ENCODE measurements around the gene TANGO6.
"Not testable (repeated sequence)": the region's sequence is repeated elsewhere in the genome, so short reads cannot be mapped to it uniquely, and the experiment has no call there.

The TANGO6 gene

GRCh38 chr16:69049603-69050375 lies 206.5 kb downstream of the TANGO6 start:
- DNase-seq (ENCODE audit: low read depth in 1 of 2, low spot score in 1 of 2): no peak

- not testable (repeated sequence) for DNase-seq (ENCODE audit: low read depth in 1 of 2, low spot score in 1 of 2)
These were observed 208.1 kb downstream of the TANGO6 start for GRCh38 chr16:69051517-69051830.

GRCh38 chr16:69055008-69055407 lies 211.7 kb downstream of the TANGO6 start:
- DNase-seq (ENCODE audit: low read depth in 1 of 2, low spot score in 1 of 2): no peak

- no peak for DNase-seq (ENCODE audit: low read depth in 1 of 2, low spot score in 1 of 2)
These were observed 212.6 kb downstream of the TANGO6 start for GRCh38 chr16:69055980-69056379.

GRCh38 chr16:69056421-69056820 lies 213.1 kb downstream of the TANGO6 start:
- no peak for DNase-seq (ENCODE audit: low read depth in 1 of 2, low spot score in 1 of 2)

- no peak for DNase-seq (ENCODE audit: low read depth in 1 of 2, low spot score in 1 of 2)
These were observed 214.4 kb downstream of the TANGO6 start for GRCh38 chr16:69057400-69058378.

GRCh38 chr16:69063491-69063890 lies 220.2 kb downstream of the TANGO6 start:
- DNase-seq (ENCODE audit: low read depth in 1 of 2, low spot score in 1 of 2): not testable (repeated sequence)

- DNase-seq (ENCODE audit: low read depth in 1 of 2, low spot score in 1 of 2): no peak
These were observed 220.9 kb downstream of the TANGO6 start for GRCh38 chr16:69064124-69064763.

- DNase-seq (ENCODE audit: low read depth in 1 of 2, low spot score in 1 of 2): no peak
These were observed 221.5 kb downstream of the TANGO6 start for GRCh38 chr16:69064764-69065313.

- DNase-seq (ENCODE audit: low read depth in 1 of 2, low spot score in 1 of 2): no peak
These were observed 226.2 kb downstream of the TANGO6 start for GRCh38 chr16:69069504-69069903.

- DNase-seq (ENCODE audit: low read depth in 1 of 2, low spot score in 1 of 2): no peak
These were observed 227.7 kb downstream of the TANGO6 start for GRCh38 chr16:69071036-69071435.

GRCh38 chr16:69072640-69072974 lies 229.3 kb downstream of the TANGO6 start:
- no peak for DNase-seq (ENCODE audit: low read depth in 1 of 2, low spot score in 1 of 2)

- DNase-seq (ENCODE audit: low read depth in 1 of 2, low spot score in 1 of 2): no peak
These were observed 229.9 kb downstream of the TANGO6 start for GRCh38 chr16:69073181-69073702.

- no peak for DNase-seq (ENCODE audit: low read depth in 1 of 2, low spot score in 1 of 2)
These were observed 233.9 kb downstream of the TANGO6 start for GRCh38 chr16:69077251-69077650.

GRCh38 chr16:69078073-69078472 lies 234.7 kb downstream of the TANGO6 start:
- DNase-seq (ENCODE audit: low read depth in 1 of 2, low spot score in 1 of 2): no peak

GRCh38 chr16:69079697-69080096 lies 236.4 kb downstream of the TANGO6 start:
- DNase-seq (ENCODE audit: low read depth in 1 of 2, low spot score in 1 of 2): no peak

GRCh38 chr16:69083306-69083941 lies 240.1 kb downstream of the TANGO6 start:
- no peak for DNase-seq (ENCODE audit: low read depth in 1 of 2, low spot score in 1 of 2)

- DNase-seq (ENCODE audit: low read depth in 1 of 2, low spot score in 1 of 2): no peak
These were observed 241.0 kb downstream of the TANGO6 start for GRCh38 chr16:69084289-69084688.

- DNase-seq (ENCODE audit: low read depth in 1 of 2, low spot score in 1 of 2): no peak
These were observed 241.8 kb downstream of the TANGO6 start for GRCh38 chr16:69085032-69085695.

- DNase-seq (ENCODE audit: low read depth in 1 of 2, low spot score in 1 of 2): no peak
These were observed 243.8 kb downstream of the TANGO6 start for GRCh38 chr16:69087161-69087581.
